ENCODE results near the gene GLT6D1.

Gene GLT6D1

DNA sequence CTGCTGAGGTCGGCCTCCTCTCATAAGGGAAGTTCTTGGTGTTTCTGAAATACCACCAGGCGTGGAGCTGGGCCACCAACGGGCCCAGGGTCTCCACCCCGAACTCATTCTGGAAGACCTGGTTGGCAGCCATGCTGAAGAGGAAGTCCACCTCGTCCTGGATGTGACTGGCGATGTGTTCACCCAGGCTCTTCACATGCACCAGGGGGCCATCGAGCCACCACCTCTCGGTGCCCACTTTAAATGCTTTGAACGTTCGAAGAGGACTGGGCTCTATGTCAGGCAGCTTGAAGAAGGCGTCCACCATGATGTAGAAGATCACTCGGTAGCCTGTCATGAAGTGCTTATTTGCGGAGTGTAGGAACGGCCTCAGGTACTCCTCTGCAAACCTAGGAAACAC, 15.1 kb downstream of the GLT6D1 start:
- no peak overlapping the region for H3K4me3 ChIP-seq (ENCODE audit: low read depth, low read length)

DNA sequence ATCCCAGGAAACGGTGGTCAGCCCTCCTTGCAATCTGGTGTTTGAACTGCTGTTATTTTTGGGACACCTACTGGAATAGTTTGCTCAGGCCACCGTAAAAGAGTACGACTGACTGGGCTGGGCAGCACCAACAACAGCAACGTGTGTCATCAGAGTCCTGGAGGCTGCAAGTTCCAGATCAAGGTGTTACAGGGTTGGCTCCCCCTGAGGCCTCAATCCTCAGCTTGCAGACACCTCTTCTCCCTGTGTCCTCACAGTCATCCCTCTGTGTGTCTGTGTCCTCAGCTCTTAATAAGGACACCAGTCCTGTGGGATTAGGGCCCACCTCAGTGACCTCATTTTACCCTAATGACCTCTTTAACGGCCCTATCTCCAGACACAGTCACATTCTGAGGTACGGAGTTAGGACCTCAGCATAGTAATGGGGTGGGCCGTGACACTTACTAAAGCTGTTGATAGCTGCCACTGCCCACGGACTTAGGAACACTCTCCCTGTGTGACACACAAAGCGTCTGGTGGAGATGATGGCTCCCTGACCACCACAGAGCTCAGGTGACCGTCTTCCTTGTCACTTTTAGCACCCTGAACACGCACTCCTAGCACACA, 16.8 kb downstream of the GLT6D1 start:
- H3K4me3 ChIP-seq (ENCODE audit: low read depth, low read length), result no peak overlapping the region

DNA sequence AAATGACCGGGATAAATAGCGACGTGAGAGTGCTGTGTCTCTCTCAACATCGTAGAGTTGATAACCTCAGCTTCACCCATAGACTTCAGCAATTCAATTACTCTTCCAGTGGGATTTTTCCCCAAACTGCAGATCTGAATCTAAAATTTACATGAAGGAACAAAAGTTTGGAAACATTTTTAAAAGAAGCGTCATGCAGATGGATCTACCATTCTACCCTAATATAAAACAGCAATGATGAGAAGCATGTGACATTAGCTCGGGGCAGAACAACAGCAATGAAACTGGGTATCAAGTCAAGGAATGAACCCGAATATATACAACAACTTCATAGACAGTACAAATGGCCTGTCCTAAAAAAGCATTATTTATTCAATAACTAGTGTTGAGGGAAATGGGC, 18.8 kb downstream of the GLT6D1 start:
- no peak overlapping the region for H3K4me3 ChIP-seq (ENCODE audit: low read depth, low read length)

DNA sequence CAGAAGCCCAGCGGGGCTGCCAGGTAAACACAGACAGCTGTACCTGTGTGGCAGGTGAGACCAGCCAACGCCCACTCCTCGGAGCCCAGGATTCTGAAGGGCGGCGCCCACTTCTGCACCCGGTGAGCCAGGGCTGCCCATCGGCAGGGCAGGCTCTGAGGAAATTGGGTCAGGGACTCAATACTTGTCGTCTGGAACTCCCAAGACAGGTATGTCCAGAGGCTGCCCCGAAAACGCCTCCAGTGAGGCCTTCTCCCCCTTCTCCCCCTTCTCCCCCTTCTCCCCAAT, 19.8 kb downstream of the GLT6D1 start:
- no peak overlapping the region for H3K4me3 ChIP-seq (ENCODE audit: low read depth, low read length)

DNA sequence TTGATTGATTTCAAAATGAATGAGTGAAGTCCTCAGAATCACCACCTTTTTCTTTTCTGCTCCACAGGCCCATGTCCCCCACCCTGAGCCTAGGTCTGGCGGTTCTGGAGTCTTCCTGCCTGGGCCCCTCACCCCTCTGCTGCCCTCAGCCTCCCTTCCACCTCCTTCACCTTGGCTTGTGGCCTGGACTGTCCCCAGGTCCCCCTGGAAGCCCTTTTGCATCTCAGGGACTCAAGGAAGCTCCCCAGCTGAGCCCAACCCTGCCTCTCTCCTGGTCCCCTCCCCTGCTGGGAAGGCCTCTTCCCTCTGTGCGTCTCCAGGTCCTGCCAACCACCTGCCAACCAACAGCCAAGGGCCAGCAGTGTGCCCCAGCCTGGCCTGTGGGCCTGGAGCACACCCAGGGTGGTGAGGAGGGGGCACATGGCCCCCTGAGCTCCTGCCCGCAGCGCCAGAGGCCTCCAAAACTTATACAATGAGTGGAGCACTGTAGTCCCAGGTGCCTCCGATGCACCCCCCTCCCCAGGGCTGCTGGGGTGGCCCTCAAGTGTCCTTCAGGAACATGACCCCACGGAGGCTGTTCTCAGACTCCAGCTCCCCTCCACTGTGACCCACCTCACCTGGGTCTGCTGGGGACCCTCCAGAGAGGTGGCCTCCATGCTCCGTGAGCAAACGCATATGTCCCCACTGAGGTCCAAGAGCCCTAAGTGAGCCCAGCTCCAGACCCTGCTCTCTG, 20.3 kb downstream of the GLT6D1 start:
- no peak overlapping the region for H3K4me3 ChIP-seq (ENCODE audit: low read depth, low read length)

DNA sequence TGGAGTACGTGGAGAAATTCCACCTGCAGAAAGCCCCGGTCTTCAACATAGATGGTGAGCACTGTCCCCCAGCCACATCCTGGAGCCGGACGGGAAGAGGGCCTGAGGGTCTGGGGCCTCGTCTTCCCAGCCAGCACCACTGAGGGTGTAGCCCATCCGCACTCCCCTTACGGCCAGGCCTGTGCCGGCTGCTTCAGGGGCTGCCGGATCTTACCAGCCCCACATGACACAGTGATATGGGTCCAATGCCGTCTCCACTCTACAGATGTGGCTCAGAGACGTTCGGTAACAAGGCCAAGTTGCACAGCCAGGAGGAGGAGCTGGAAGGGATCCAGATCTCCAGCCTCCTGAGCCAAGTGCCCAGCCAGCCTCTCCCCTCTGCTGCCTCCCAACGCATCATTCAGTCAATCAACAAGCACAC, 21.3 kb downstream of the GLT6D1 start:
- no peak overlapping the region for H3K4me3 ChIP-seq (ENCODE audit: low read depth, low read length)

DNA sequence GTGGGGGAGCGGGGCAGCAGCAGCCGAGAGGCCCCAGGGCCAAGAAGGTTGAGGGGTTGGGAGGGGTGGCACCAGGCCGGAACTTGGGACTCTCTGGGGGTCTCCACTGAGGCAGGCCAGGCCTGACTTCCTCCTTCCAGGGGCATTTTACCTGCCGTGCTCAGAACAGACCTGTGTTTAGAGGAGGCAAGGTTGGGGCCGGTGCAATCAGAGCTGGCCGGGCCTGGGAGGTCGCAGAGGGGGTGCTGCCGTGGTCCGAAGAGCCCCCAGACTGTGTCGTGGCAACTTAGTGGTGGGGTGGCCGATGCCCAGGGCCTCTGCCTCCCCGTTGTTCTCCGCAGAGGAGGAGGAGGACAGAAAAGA, 21.8 kb downstream of the GLT6D1 start:
- H3K4me3 ChIP-seq (ENCODE audit: low read depth, low read length), result no peak overlapping the region

DNA sequence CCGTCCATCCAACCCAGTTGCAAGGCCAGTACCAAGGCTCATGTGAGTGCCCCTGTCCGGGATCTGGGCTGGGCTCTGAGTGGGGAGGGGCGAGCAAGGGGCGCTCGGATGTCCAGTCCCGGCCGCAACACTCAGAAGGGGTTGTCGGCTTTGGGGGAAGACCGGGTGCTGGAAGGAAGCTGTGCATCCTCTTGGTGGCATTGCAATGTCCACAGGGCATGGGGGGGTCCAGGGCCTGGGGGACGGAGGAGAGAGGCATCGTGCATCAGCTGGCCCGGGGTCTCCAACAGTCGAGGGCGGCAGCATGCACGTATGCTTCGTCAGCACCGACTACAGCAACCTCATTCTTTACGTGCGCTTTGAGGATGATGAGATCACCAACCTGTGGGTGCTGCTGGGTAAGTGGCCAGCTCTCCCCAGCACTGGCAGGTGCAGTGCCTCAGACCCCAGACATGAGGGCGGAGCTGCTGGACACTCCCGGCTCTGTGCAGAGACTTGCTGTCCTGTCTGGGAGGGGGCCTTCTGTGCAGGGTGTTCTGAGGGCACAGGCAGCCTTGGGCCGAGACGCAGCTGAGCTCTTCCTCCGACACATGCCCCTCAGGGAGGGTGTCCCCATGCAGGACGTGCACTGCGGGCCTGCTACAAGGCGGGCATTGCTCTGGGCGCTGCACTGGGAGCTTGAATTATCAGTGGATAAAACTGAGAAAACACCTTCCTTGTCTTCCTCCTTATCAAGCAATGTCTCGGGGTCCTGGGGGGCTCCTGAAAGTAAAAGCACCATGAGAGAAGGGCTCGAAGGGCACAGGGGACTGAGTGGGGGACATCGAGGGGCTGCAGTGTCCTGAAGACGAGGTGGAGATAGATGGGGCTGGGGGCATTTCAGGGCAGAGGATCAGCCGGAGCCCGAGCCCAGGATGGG, 22.5 kb downstream of the GLT6D1 start:
- no peak overlapping the region for H3K4me3 ChIP-seq (ENCODE audit: low read depth, low read length)

DNA sequence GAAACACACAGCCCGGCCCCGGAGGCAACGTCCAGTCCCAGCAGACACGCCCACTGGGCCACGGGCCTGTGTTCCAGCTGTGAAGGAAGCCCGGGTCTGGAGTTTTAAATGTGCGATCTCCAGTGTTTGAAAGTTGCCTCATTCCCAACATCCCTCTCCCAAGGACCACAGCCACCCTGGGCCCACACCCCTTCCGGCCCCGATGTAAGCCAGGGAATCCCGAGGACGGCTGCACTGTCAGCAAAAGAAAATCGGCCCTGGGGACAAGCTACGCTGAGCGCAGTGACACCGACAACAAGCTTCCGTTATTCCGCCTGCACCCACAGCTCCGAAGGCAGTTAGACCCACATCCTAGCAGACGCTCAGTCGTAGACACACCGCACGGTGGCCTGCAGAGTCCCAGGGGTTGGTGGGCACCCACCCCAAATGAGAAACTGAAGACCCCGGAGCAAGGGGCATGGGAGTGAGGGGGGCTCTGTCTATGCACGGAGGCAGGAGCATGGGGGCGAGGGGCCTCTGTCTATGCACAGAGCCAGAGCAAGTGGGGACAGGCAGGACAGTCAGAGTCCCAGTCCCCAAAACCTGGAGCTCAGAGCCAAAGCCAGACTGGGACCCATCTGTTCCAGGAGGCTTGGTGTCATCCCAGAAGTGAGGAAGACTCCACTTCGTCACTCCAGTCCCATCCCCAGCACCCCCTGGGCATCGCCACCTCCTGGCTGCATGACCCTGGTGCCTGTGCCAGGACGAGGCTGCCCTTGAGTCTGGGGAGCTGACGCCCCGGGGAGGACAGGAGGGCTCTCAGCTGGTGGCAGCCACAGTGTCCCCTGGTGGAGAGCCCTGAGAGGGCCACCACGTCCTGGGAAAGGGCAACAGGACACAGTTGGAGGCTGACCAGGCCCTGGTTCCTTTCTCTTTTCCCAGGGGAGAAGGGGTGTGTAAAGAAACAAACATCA, 23.4 kb downstream of the GLT6D1 start:
- no peak overlapping the region for H3K4me3 ChIP-seq (ENCODE audit: low read depth, low read length)

DNA sequence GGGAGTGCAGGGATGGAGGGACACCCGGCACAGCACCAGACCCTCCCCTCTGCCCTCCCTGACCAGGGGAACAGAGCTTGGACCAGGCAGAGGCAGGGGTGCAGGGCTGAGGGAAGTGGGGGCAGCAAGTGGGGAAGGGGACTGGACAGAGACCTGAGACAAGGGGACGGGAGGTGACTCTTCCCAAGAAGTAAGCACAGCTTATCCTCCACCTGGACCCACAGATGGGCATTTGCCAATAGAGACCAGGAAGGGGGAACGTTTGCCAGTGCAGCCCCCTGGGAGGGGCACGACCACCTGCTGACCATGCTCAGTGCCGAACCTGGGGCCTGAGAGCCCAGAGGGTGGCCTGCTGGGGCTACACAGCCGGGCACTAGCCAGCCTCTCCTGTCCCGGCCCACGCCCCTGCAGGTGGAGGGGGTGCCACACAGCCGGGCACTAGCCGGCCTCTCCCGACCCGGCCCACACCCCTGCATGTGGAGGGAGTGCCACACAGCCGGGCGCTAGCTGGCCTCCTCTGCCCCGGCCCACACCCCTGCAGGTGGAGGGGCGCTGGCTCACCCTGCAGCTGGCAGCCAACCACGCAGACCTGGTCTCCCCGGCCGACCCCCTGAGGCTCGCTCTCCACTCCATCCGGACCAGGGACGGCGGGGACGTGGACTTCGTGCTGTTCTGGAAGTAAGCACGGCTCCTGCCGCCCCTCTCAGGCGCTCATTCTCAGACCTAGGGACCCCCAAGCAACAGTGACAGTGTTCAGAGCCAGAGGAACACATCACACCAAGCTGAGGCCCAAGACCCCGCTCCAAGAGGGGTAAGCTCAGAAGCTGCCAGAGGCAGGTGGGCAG, 24.3 kb downstream of the GLT6D1 start:
- no peak overlapping the region for H3K4me3 ChIP-seq (ENCODE audit: low read depth, low read length)

DNA sequence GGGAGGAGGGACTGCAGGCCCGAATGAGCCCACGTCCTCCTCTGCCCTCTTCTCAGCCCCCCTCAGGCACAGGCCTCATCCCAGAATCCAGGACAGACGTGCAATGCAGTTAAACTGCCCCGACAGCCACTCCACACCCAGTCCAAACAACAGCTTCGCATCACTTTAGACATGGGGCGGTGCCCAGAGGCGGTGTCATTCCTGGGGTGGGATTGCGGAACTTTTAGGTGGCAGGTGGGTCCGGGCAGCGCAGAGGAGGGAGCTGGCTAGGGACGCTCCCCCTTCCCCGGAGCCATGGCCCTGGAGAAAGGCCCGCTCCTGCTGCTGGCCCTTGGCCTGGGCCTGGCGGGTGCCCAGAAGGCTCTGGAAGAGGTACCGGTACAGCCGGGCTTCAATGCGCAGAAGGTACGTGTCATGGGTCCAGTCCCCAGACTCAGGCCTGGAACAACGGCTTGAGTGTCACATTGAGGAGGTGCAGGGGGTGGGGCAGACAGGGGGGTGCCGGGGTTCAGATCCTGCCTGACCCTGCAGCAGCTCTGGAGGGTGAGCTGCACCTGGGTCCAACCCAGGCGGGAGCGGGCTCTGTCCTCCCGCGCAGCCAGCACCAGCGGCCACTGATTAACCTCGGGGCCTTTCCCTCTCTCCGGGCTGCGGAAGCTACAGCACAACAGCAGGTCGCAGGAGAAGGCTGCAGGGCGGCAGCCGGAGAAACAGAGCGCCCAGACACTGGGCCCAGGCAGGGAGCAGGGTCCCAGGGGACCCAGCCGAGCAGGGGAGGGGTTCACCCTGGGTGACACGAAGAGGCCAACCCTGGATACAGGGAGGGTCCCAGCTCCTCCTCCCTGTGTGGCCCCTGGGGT, 25.2 kb downstream of the GLT6D1 start:
- H3K4me3 ChIP-seq (ENCODE audit: low read depth, low read length), result no peak overlapping the region

DNA sequence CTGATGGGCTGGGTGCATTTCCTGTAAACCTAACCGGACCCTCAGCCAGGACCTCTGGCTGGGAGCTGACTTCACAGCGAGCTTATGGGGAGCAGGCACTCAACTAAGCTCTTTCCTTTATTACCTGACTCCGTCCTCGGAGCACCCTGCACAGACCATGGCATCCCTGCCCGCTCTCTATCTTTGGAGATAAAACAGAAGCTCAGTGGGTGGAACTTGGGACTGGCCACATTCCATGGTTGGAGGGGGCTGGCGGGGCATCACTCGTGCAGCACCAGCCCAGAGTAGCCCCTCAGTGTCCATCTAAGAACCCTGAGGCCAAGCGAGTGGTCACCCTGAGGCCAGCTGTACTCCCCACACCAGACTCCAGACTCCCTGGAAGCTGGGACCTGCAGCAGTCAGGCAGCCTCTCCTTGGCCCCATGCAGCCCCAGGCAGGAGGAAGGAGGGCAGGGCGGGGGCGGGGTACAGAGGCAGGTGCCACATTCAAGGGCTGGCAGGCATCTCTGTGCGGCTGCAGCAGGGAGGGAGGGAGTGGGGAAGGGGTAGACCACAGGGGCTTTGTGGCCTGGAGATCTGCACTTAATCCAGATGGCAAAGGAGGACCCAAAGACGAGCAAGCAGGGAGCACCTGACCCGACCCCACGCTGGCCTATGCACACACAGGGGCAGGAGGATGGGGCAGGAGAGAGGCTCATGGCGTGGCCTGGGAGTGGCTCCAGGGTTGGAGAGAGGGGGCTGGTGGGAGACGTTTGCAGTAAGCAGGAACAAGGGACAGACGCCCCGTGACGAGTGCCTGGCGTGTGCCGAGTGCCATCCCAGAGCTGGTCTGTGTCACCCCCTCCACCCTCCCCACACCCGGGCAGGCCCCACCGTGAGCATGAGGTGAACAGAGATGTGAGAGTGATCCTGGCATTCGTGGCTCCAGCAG, 26.1 kb downstream of the GLT6D1 start:
- no peak overlapping the region for H3K4me3 ChIP-seq (ENCODE audit: low read depth, low read length)

DNA sequence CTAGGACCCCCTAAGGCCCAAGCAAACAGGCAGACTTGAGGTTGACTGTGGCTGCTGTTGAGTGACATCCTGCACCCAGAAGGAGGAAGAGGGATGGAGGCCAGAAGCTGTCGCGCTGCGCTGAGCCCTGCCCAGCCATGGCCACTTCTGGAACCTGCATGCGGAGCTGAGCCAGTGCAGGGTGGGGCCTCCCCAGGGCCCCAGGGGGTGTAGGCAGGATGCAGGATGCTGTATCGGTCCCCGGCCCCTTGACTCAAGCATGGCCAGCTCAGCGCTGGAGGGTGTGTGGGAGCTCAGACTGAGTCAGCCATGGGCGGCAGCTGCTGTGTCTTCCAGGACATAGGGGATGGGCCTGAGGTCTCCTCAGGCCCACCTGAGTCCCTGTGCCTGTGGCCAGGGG, 26.9 kb downstream of the GLT6D1 start:
- H3K4me3 ChIP-seq (ENCODE audit: low read depth, low read length), result no peak overlapping the region

DNA sequence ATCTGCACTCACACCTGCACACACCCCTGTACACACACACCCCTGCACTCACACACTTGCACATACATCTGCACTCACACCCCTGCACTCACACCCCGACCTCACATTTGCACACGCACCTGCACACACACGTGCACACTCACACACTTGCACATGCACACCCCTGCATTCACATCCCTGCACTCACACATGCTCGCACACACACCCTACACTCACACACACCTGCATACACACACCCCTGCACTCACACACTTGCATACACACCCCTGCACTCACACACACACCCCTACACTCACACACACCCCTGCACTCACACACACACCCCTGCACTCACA, 27.5 kb downstream of the GLT6D1 start:
- no peak overlapping the region for H3K4me3 ChIP-seq (ENCODE audit: low read depth, low read length)

DNA sequence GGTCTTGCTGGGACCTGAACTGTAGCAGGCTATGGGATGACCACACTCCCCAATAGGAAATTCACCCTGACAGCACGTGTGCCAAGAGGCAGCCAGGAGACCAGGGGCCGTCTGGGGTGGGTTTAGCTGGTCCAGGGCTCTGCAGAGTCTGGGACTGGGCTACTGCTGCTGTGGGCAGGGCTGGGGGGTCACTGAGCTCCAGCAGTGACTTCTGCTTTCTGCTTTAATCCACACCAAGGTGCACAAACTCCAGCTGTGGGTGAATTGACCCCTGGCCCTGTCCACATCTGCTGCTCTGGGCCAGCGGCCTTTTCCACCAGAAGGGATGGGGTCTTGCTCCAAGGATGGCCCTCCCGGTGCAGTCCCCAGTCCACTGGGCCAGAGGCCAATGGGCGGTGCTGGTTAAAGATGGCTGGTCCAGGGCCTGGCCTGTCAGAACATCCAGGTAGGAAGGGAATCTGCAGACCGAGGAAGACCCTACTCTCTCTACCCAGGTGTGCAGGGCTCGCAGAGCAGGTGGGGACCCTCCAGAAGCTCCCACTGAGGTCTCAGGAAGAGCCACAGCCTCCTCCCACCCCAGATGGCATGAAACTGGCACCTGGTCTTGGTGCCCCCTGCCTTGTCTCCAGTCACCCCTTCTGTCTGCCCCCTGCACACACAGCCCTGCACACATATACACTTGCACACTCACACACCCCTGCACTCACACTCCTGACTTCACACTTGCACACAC, 28.0 kb downstream of the GLT6D1 start:
- H3K4me3 ChIP-seq (ENCODE audit: low read depth, low read length), result no peak overlapping the region

DNA sequence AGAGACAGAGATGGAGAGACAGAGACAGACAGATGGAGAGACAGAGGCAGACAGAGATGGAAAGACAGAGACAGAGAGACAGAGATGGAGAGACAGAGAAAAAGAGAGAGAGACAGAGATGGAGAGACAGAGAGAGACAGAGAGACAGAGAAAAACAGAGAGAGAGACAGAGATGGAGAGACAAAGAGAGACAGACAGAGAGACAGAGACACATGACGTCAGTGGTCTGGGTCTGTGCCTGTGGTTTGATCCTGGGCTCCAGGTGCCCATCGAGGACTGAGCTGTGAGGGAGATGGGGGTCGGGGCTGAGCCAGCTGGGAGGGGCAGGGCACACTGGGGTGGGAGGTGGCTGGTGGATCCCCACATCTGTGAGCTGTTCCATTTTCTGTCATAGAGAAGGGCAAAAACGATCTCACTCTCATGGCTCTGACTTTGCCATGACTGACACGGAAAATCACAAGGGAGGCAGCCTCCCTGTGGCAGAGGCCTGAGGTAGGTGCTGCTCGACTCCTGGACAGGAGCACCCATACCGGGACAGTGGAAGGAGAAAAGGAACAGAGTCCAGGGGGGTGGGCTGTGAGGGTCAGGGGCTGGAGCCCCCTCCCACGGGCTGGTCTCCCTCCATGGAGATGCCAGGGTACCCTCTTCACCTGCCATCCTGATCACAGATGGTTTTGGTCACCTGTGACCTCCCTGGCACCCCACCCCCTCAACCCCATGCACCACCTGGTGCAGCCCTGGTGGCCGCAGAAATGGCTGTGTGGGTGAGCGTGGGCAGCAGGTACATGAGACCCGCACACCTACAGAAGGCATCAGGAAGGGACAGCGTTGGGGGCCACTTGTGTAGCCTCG, 28.8 kb downstream of the GLT6D1 start:
- H3K4me3 ChIP-seq (ENCODE audit: low read depth, low read length), result no peak overlapping the region

Data from iPS-11a (cell line).